H7 (cell line): ENCODE measurements around the gene KRT38. TPM values are rescaled to one million over a fixed set of nuclear protein-coding genes. Genes with fewer than 3 reads are reported as not detected.
"Not testable (repeated sequence)": the region's sequence is repeated elsewhere in the genome, so short reads cannot be mapped to it uniquely, and the experiment has no call there.

Source experiments
- DNase-seq: peaks from one replicate; pipeline ENCODE4 v3.0.0; 2012
- H3K27me3 ChIP-seq: 2 replicates; pipeline ENCODE4 v1.6.0; 2011; ENCODE audit warnings: mild to moderate bottlenecking, low read length; ENCODE audit not compliant: control insufficient read depth, insufficient read depth
- H3K36me3 ChIP-seq: replicated peaks from 2 replicates; pipeline ENCODE4 v1.5.1; 2011; ENCODE audit warnings: low read length; ENCODE audit not compliant: control insufficient read depth, insufficient read depth
- H3K4me3 ChIP-seq: 2 replicates; pipeline ENCODE4 v1.5.1; 2011; ENCODE audit warnings: low read depth, mild to moderate bottlenecking, control low read depth, low read length, moderate library complexity; ENCODE audit not compliant: insufficient read depth
- total RNA-seq: library from RNA; depleted of rRNA; stranded (reverse); fragments of >200 nt; shearing (Covaris generic); gene quantifications from 2 replicates; pipeline ENCODE4 v1.2.3, GENCODE V29; 2014

KRT38 gene
- total RNA-seq, 1 experiment from 2014 or later: not detected

- no peak overlapping the region for H3K4me3 ChIP-seq
- no peaks in the 10 kb centered on the region for H3K36me3 ChIP-seq
- no peak for DNase-seq
- no peaks in the 10 kb centered on the region for H3K27me3 ChIP-seq
Observed at GRCh38 chr17:41404024-41404671, 36.6 kb downstream of the KRT38 start.

GRCh38 chr17:41403404-41404023 is 37.3 kb downstream of the KRT38 start:
- H3K27me3 ChIP-seq: no peaks in the 10 kb centered on the region
- no peak overlapping the region for H3K4me3 ChIP-seq
- DNase-seq: no peak
- no peaks in the 10 kb centered on the region for H3K36me3 ChIP-seq

- DNase-seq: no peak
- no peaks in the 10 kb centered on the region for H3K27me3 ChIP-seq
- H3K36me3 ChIP-seq: no peaks in the 10 kb centered on the region
- no peak overlapping the region for H3K4me3 ChIP-seq
Observed at GRCh38 chr17:41402161-41402560, 38.6 kb downstream of the KRT38 start.

- Histone ChIP-seq H3K36me3 (no peaks in the 10 kb centered on the region), H3K4me3 (no peak within 1 kb of the TSS), H3K27me3 (no peaks in the 10 kb centered on the region)
- no peak for DNase-seq
Observed at GRCh38 chr17:41396996-41397660, 43.7 kb downstream of the KRT38 start, which contains the start of gene KRT31. TSS of gene KRT31 (minus strand) at chr17:41397608. CDS start at chr17:41397539, 69 bp downstream.

GRCh38 chr17:41396340-41396739 is 44.4 kb downstream of the KRT38 start:
- H3K27me3 ChIP-seq: no peaks in the 10 kb centered on the region
- DNase-seq: no peak
- H3K4me3 ChIP-seq: no peak overlapping the region
- H3K36me3 ChIP-seq: no peaks in the 10 kb centered on the region

- Histone ChIP-seq H3K36me3 (no peaks in the 10 kb centered on the region), H3K27me3 (no peaks in the 10 kb centered on the region), H3K4me3 (no peak overlapping the region)
- DNase-seq: no peak
Observed at GRCh38 chr17:41395611-41396010, 45.2 kb downstream of the KRT38 start.

GRCh38 chr17:41395044-41395443 is 45.7 kb downstream of the KRT38 start:
- H3K36me3 ChIP-seq, DNase-seq, H3K27me3 ChIP-seq, H3K4me3 ChIP-seq: not testable (repeated sequence)

- Histone ChIP-seq H3K27me3 (no peaks in the 10 kb centered on the region), H3K36me3 (no peaks in the 10 kb centered on the region), H3K4me3 (no peak overlapping the region)
- no peak for DNase-seq
Observed at GRCh38 chr17:41394254-41394996, 46.4 kb downstream of the KRT38 start.

GRCh38 chr17:41393826-41394225 is 47.0 kb downstream of the KRT38 start:
- Histone ChIP-seq H3K27me3 (no peaks in the 10 kb centered on the region), H3K4me3 (no peak overlapping the region), H3K36me3 (no peaks in the 10 kb centered on the region)
- no peak for DNase-seq

- H3K27me3 ChIP-seq: no peaks in the 10 kb centered on the region
- no peak for DNase-seq
- H3K36me3 ChIP-seq: no peaks in the 10 kb centered on the region
- H3K4me3 ChIP-seq: no peak overlapping the region
Observed at GRCh38 chr17:41393294-41393693, 47.5 kb downstream of the KRT38 start.

- H3K36me3 ChIP-seq: no peaks in the 10 kb centered on the region
- DNase-seq: no peak
- no peak overlapping the region for H3K4me3 ChIP-seq
- no peaks in the 10 kb centered on the region for H3K27me3 ChIP-seq
Observed at GRCh38 chr17:41392278-41392677, 48.5 kb downstream of the KRT38 start.

GRCh38 chr17:41391535-41391934 is 49.2 kb downstream of the KRT38 start:
- H3K4me3 ChIP-seq: no peak overlapping the region
- H3K36me3 ChIP-seq: no peaks in the 10 kb centered on the region
- DNase-seq: no peak
- no peaks in the 10 kb centered on the region for H3K27me3 ChIP-seq

GRCh38 chr17:41390411-41390938 is 50.3 kb downstream of the KRT38 start:
- no peak overlapping the region for H3K4me3 ChIP-seq
- DNase-seq: no peak
- H3K27me3 ChIP-seq: no peaks in the 10 kb centered on the region
- H3K36me3 ChIP-seq: no peaks in the 10 kb centered on the region

GRCh38 chr17:41387670-41388069 is 53.1 kb downstream of the KRT38 start:
- Histone ChIP-seq H3K36me3 (no peaks in the 10 kb centered on the region), H3K27me3 (no peaks in the 10 kb centered on the region), H3K4me3 (no peak overlapping the region)
- no peak for DNase-seq
